ENCODE results near the gene NCAM1. TPM values are rescaled to one million over a fixed set of nuclear protein-coding genes. Genes with fewer than 3 reads are reported as not detected.

Gene NCAM1
- total and polyA plus RNA-seq, 2 donors (not counting 3 experiments of a cell fraction or from before 2014, with no cell fraction given): 0.03 TPM; not detected in 1

- ChIA-PET CTCF (no interaction called here), POLR2A (no interaction called here)
- dilution Hi-C loops (cut with MboI; ENCODE audit: extremely low pct_ligation_motif_present, low sequenced_read_pairs) (no loop called here), intact Hi-C loops (cut with micrococcal nuclease) (no loop called here)
- Histone ChIP-seq H2AFZ (ENCODE audit: low read depth, low read length) (no peak overlapping the region), H3K27me3 (ENCODE audit: control insufficient read depth in 2 of 2, insufficient read depth in 2 of 2, low read length in 2 of 2) (no peaks in the 10 kb centered on the region), H3K9ac (replicated peaks; ENCODE audit: extremely low read depth, insufficient read depth, low read length) (no peak overlapping the region), H3K4me3 (replicated peaks in 1 of 3; ENCODE audit: insufficient read depth in 1 of 3, low read depth in 1 of 3, low read length in 3 of 3) (no peak overlapping the region), H3K4me1 (ENCODE audit: control insufficient read depth, extremely low read depth, insufficient read depth, low read length) (no peaks in the 10 kb centered on the region), H3K79me2 (ENCODE audit: control insufficient read depth, insufficient read depth, low read length) (no peaks in the 10 kb centered on the region), H3K9me3 (replicated peaks; ENCODE audit: control insufficient read depth, insufficient read depth, low read length) (no peaks in the 10 kb centered on the region), H3K27ac (ENCODE audit: insufficient read depth, low read depth, low read length) (no peak overlapping the region), H3K9me1 (replicated peaks; ENCODE audit: control insufficient read depth, extremely low read depth, insufficient read depth, low read length) (no peaks in the 10 kb centered on the region), H3K36me3 (ENCODE audit: control insufficient read depth in 2 of 2, extremely low read depth in 1 of 2, insufficient read depth in 2 of 2, low read length in 2 of 2) (no peaks in the 10 kb centered on the region), H4K20me1 (replicated peaks; ENCODE audit: control insufficient read depth, extremely low read depth, insufficient read depth, low read length) (no peaks in the 10 kb centered on the region), H3K4me2 (ENCODE audit: insufficient read depth, low read length) (no peak overlapping the region)
- BruUV-seq (replicated peaks): no TSS peak
- FAIRE-seq (no peak), DNase-seq (ENCODE audit: low read depth, low spot score) (no peak)
- no peak for TF ChIP-seq CTCF (IDR thresholded peaks at IDR 0.05; ENCODE audit: extremely low read depth in 1 of 2, insufficient read depth in 1 of 2, low read depth in 1 of 2, low read length in 2 of 2)
- TF ChIP-seq JUN (IDR thresholded peaks at IDR 0.05; ENCODE audit: borderline replicate concordance, insufficient read depth, insufficient read length, low read depth): no peak
- no peak for TF ChIP-seq EZH2 (IDR thresholded peaks at IDR 0.05; ENCODE audit: borderline replicate concordance, low read depth, low read length, severe bottlenecking)
Measured at GRCh38 chr11:112942966-112943643, 18.1 kb upstream of the NCAM1 start.

GRCh38 chr11:112946866-112947265 is 14.4 kb upstream of the NCAM1 start:
- Histone ChIP-seq H3K9me1 (replicated peaks; ENCODE audit: control insufficient read depth, extremely low read depth, insufficient read depth, low read length) (no peaks in the 10 kb centered on the region), H3K27me3 (ENCODE audit: control insufficient read depth in 2 of 2, insufficient read depth in 2 of 2, low read length in 2 of 2) (no peaks in the 10 kb centered on the region), H3K4me3 (replicated peaks in 1 of 3; ENCODE audit: insufficient read depth in 1 of 3, low read depth in 1 of 3, low read length in 3 of 3) (no peak overlapping the region), H3K79me2 (ENCODE audit: control insufficient read depth, insufficient read depth, low read length) (no peaks in the 10 kb centered on the region), H3K36me3 (ENCODE audit: control insufficient read depth in 2 of 2, extremely low read depth in 1 of 2, insufficient read depth in 2 of 2, low read length in 2 of 2) (no peaks in the 10 kb centered on the region), H3K27ac (ENCODE audit: insufficient read depth, low read depth, low read length) (no peak overlapping the region), H2AFZ (ENCODE audit: low read depth, low read length) (no peak overlapping the region), H3K9ac (replicated peaks; ENCODE audit: extremely low read depth, insufficient read depth, low read length) (no peak overlapping the region), H4K20me1 (replicated peaks; ENCODE audit: control insufficient read depth, extremely low read depth, insufficient read depth, low read length) (no peaks in the 10 kb centered on the region), H3K9me3 (replicated peaks; ENCODE audit: control insufficient read depth, insufficient read depth, low read length) (no peaks in the 10 kb centered on the region), H3K4me1 (ENCODE audit: control insufficient read depth, extremely low read depth, insufficient read depth, low read length) (no peaks in the 10 kb centered on the region), H3K4me2 (ENCODE audit: insufficient read depth, low read length) (no peak overlapping the region)
- no TSS peak for BruUV-seq (replicated peaks)
- CTCF ChIA-PET: no interaction called here
- no peak for FAIRE-seq
- TF ChIP-seq POLR2A (IDR thresholded peaks at IDR 0.05; ENCODE audit: low read depth, low read length) (no peak), EZH2 (IDR thresholded peaks at IDR 0.05; ENCODE audit: borderline replicate concordance, low read depth, low read length, severe bottlenecking) (no peak), MAX (IDR thresholded peaks at IDR 0.05; ENCODE audit: insufficient read depth, insufficient read length) (no peak), JUN (IDR thresholded peaks at IDR 0.05; ENCODE audit: borderline replicate concordance, insufficient read depth, insufficient read length, low read depth) (no peak), GATA2 (IDR thresholded peaks at IDR 0.05; ENCODE audit: insufficient read depth, insufficient read length, low read depth, low read length) (no peak), MYC (IDR thresholded peaks at IDR 0.05; ENCODE audit: low read depth, low read length) (no peak), CTCF (IDR thresholded peaks at IDR 0.05; ENCODE audit: extremely low read depth in 1 of 2, insufficient read depth in 1 of 2, low read depth in 1 of 2, low read length in 2 of 2) (no peak), FOS (IDR thresholded peaks at IDR 0.05; ENCODE audit: borderline replicate concordance, insufficient read depth, low read length) (no peak), POLR2AphosphoS5 (IDR thresholded peaks at IDR 0.05; ENCODE audit: insufficient read depth, low read depth, low read length) (no peak)
- dilution Hi-C loops (cut with MboI; ENCODE audit: extremely low pct_ligation_motif_present, low sequenced_read_pairs): no loop called here
- POLR2A ChIA-PET: no interaction called here
- no peak for DNase-seq (ENCODE audit: low read depth, low spot score)
- intact Hi-C loops (cut with micrococcal nuclease): no loop called here

Measured in endothelial cell of umbilical vein (primary cell).